GM19099 (cell line): Measurements from ENCODE around the gene PARPBP.

ENCODE experiments used
- POLR2A ChIP-seq: IDR thresholded peaks from 3 replicates; pipeline ENCODE4 v1.6.1; 2011; ENCODE audit warnings: low read depth; ENCODE audit not compliant: insufficient read length; ENCODE audit errors: extremely low read depth

PARPBP gene

GRCh38 chr12:102167821-102168604 lies 48.0 kb downstream of the PARPBP start:
- no peak for TF ChIP-seq POLR2A

GRCh38 chr12:102169922-102170621 lies 50.1 kb downstream of the PARPBP start:
- no peak for TF ChIP-seq POLR2A

- no peak for TF ChIP-seq POLR2A
These were observed 52.0 kb downstream of the PARPBP start for GRCh38 chr12:102171951-102172350.

- TF ChIP-seq POLR2A: no peak
These were observed 52.5 kb downstream of the PARPBP start for GRCh38 chr12:102172436-102172835.

- TF ChIP-seq POLR2A: no peak
These were observed 54.1 kb downstream of the PARPBP start for GRCh38 chr12:102174117-102174516.

GRCh38 chr12:102174761-102175160 lies 54.8 kb downstream of the PARPBP start:
- no peak for TF ChIP-seq POLR2A

- TF ChIP-seq POLR2A: no peak
These were observed 62.7 kb downstream of the PARPBP start for GRCh38 chr12:102182635-102183034.

- no peak for TF ChIP-seq POLR2A
These were observed 75.8 kb downstream of the PARPBP start for GRCh38 chr12:102195826-102196225.

GRCh38 chr12:102197789-102198188 lies 77.8 kb downstream of the PARPBP start, which contains the start of gene PMCH:
Gene PMCH (minus strand): TSS chr12:102197833. CDS start chr12:102197770, 63 bp downstream.
- TF ChIP-seq POLR2A: no peak

- no peak for TF ChIP-seq POLR2A
These were observed 81.6 kb downstream of the PARPBP start for GRCh38 chr12:102201436-102202061.

- no peak for TF ChIP-seq POLR2A
These were observed 82.6 kb downstream of the PARPBP start for GRCh38 chr12:102202556-102202955.

GRCh38 chr12:102204025-102204424 lies 84.0 kb downstream of the PARPBP start:
- TF ChIP-seq POLR2A: no peak

GRCh38 chr12:102215992-102216691 lies 96.2 kb downstream of the PARPBP start:
- no peak for TF ChIP-seq POLR2A

- TF ChIP-seq POLR2A: no peak
These were observed 100.8 kb downstream of the PARPBP start for GRCh38 chr12:102220736-102221135.

- TF ChIP-seq POLR2A: no peak
These were observed 108.0 kb downstream of the PARPBP start for GRCh38 chr12:102227954-102228353.
